ENCODE measurements around the gene ZNF747. TPM values are rescaled to one million over a fixed set of nuclear protein-coding genes. Genes with fewer than 3 reads are reported as not detected.
A peak's percentile ranks its signal among the peaks of the same experiment; 100 is the strongest.

ZNF747 gene
- total and polyA plus RNA-seq, 10 of the 15 experiments (the other 5 are each of a cell fraction or from before 2014, with no cell fraction given), result 1.0 to 13.0 (median 7.2) TPM

DNA sequence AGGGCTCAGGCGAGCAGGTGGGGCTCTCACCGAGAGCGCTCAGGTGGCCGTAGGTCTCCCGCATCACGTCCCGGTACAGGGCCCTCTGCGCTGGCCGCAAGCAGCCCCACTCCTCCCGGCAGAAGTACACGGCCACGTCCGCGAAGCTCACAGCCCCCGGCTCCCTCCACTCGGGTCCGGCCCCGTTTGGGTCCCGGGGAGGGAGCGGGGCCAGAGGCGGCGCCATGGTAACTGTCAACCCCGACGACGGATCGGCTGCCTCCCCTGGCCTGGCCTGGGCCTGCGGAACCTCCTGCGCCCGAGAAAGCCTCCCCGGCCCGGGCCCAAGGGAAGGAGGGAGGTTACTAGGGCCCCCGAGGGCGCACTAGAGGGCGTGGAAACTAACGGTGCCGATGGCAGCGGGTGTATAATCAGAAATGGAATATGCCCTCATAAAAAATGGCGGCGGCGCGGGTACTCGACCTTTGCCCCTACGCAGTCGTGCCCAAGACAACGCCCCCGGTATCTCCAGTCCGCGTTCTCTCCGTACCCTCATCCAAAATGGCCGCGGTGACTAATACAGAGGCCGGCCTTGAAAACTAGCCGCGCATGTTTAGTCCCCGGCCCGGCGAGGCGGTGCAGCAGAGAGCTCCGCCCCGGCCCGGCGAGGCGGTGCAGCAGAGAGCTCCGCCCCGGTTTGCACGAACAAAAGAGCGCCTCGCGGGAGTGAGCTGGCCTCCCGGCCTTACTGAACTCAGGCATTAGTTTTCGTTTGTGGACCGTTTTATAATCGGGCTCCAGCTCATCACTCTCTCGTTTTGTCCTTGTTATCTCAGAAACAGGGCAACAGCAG is 23.5 kb upstream of the ZNF747 start, which contains the start of gene ZNF764 (continued):
- TF ChIP-seq, protein P1, sequence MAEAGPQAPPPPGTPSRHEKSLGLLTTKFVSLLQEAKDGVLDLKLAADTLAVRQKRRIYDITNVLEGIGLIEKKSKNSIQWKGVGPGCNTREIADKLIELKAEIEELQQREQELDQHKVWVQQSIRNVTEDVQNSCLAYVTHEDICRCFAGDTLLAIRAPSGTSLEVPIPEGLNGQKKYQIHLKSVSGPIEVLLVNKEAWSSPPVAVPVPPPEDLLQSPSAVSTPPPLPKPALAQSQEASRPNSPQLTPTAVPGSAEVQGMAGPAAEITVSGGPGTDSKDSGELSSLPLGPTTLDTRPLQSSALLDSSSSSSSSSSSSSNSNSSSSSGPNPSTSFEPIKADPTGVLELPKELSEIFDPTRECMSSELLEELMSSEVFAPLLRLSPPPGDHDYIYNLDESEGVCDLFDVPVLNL (IDR thresholded peaks at IDR 0.05; ENCODE audit: low read depth, low read length), result 0 out of 2 replicates have a peak, but pooled peaks have one; percentile 12
- no peak; the same call in 1 of the 2 replicates for TF ChIP-seq PML (IDR thresholded peaks at IDR 0.05; ENCODE audit: low read length)
- no peak for TF ChIP-seq RAD51 (IDR thresholded peaks at IDR 0.05)
- TF ChIP-seq ZBED1 (IDR thresholded peaks at IDR 0.05; ENCODE audit: borderline replicate concordance), result no peak
- peak; percentile 51; the same call in 1 of the 2 replicates for TF ChIP-seq GABPA (IDR thresholded peaks at IDR 0.05; ENCODE audit: low read depth)
- TF ChIP-seq MEF2B (IDR thresholded peaks at IDR 0.05; ENCODE audit: partially characterized antibody, poor library complexity, severe bottlenecking), result no peak
- peak; percentile 72; the same call in 1 of the 2 replicates for TF ChIP-seq RB1 (IDR thresholded peaks at IDR 0.05; ENCODE audit: borderline replicate concordance)
- TF ChIP-seq LARP7 (IDR thresholded peaks at IDR 0.05), result peak; percentile 47; the same call in 1 of the 2 replicates
- TF ChIP-seq, protein P2, sequence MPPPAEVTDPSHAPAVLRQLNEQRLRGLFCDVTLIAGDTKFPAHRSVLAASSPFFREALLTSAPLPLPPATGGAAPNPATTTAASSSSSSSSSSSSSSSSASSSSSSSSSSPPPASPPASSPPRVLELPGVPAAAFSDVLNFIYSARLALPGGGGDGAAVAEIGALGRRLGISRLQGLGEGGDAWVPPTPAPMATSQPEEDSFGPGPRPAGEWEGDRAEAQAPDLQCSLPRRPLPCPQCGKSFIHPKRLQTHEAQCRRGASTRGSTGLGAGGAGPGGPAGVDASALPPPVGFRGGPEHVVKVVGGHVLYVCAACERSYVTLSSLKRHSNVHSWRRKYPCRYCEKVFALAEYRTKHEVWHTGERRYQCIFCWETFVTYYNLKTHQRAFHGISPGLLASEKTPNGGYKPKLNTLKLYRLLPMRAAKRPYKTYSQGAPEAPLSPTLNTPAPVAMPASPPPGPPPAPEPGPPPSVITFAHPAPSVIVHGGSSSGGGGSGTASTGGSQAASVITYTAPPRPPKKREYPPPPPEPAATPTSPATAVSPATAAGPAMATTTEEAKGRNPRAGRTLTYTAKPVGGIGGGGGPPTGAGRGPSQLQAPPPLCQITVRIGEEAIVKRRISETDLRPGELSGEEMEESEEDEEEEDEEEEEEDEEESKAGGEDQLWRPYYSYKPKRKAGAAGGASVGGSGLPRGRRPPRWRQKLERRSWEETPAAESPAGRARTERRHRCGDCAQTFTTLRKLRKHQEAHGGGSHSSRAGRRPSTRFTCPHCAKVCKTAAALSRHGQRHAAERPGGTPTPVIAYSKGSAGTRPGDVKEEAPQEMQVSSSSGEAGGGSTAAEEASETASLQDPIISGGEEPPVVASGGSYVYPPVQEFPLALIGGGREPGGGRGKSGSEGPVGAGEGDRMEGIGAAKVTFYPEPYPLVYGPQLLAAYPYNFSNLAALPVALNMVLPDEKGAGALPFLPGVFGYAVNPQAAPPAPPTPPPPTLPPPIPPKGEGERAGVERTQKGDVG (CRISPR knock-in tag; IDR thresholded peaks at IDR 0.05), result no peak
- TF ChIP-seq, protein P3, sequence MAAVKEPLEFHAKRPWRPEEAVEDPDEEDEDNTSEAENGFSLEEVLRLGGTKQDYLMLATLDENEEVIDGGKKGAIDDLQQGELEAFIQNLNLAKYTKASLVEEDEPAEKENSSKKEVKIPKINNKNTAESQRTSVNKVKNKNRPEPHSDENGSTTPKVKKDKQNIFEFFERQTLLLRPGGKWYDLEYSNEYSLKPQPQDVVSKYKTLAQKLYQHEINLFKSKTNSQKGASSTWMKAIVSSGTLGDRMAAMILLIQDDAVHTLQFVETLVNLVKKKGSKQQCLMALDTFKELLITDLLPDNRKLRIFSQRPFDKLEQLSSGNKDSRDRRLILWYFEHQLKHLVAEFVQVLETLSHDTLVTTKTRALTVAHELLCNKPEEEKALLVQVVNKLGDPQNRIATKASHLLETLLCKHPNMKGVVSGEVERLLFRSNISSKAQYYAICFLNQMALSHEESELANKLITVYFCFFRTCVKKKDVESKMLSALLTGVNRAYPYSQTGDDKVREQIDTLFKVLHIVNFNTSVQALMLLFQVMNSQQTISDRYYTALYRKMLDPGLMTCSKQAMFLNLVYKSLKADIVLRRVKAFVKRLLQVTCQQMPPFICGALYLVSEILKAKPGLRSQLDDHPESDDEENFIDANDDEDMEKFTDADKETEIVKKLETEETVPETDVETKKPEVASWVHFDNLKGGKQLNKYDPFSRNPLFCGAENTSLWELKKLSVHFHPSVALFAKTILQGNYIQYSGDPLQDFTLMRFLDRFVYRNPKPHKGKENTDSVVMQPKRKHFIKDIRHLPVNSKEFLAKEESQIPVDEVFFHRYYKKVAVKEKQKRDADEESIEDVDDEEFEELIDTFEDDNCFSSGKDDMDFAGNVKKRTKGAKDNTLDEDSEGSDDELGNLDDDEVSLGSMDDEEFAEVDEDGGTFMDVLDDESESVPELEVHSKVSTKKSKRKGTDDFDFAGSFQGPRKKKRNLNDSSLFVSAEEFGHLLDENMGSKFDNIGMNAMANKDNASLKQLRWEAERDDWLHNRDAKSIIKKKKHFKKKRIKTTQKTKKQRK (IDR thresholded peaks at IDR 0.05; ENCODE audit: low read depth, low read length), result no peak
- TF ChIP-seq, protein P4, sequence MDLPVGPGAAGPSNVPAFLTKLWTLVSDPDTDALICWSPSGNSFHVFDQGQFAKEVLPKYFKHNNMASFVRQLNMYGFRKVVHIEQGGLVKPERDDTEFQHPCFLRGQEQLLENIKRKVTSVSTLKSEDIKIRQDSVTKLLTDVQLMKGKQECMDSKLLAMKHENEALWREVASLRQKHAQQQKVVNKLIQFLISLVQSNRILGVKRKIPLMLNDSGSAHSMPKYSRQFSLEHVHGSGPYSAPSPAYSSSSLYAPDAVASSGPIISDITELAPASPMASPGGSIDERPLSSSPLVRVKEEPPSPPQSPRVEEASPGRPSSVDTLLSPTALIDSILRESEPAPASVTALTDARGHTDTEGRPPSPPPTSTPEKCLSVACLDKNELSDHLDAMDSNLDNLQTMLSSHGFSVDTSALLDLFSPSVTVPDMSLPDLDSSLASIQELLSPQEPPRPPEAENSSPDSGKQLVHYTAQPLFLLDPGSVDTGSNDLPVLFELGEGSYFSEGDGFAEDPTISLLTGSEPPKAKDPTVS (IDR thresholded peaks at IDR 0.05; ENCODE audit: low read depth, low read length), result no peak
- TF ChIP-seq, protein P5, sequence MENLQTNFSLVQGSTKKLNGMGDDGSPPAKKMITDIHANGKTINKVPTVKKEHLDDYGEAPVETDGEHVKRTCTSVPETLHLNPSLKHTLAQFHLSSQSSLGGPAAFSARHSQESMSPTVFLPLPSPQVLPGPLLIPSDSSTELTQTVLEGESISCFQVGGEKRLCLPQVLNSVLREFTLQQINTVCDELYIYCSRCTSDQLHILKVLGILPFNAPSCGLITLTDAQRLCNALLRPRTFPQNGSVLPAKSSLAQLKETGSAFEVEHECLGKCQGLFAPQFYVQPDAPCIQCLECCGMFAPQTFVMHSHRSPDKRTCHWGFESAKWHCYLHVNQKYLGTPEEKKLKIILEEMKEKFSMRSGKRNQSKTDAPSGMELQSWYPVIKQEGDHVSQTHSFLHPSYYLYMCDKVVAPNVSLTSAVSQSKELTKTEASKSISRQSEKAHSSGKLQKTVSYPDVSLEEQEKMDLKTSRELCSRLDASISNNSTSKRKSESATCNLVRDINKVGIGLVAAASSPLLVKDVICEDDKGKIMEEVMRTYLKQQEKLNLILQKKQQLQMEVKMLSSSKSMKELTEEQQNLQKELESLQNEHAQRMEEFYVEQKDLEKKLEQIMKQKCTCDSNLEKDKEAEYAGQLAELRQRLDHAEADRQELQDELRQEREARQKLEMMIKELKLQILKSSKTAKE (IDR thresholded peaks at IDR 0.05; ENCODE audit: low read depth, poor library complexity, severe bottlenecking), result peak; percentile 46
- peak; percentile 84 for TF ChIP-seq HCFC1 (IDR thresholded peaks at IDR 0.05; ENCODE audit: low read length)
- TF ChIP-seq, protein P6, sequence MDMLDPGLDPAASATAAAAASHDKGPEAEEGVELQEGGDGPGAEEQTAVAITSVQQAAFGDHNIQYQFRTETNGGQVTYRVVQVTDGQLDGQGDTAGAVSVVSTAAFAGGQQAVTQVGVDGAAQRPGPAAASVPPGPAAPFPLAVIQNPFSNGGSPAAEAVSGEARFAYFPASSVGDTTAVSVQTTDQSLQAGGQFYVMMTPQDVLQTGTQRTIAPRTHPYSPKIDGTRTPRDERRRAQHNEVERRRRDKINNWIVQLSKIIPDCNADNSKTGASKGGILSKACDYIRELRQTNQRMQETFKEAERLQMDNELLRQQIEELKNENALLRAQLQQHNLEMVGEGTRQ (IDR thresholded peaks at IDR 0.05; ENCODE audit: borderline replicate concordance, low read depth, low read length), result no peak
